Stimulated activated naive CD8-positive, alpha-beta T cell treated with anti-CD3 and anti-CD28 coated beads, Interleukin-15, Interleukin-2, amounts not matched to agents 100 ng/mL and 50 ng/mL, for 24 hours (primary cell): ENCODE results near the gene NAT9.
A peak's percentile ranks its signal among the peaks of the same experiment; 100 is the strongest.

Experiments used
- H3K27ac Mint-ChIP-seq: one replicate; pipeline ENCODE4 v1.8.0; 2021; ENCODE audit warnings: mild to moderate bottlenecking, mixed read lengths
- H3K27me3 Mint-ChIP-seq: one replicate; pipeline ENCODE4 v1.8.0; 2021; ENCODE audit warnings: mixed read lengths
- H3K36me3 Mint-ChIP-seq: one replicate; pipeline ENCODE4 v1.8.0; 2021; ENCODE audit warnings: low read depth, mixed read lengths
- H3K4me1 Mint-ChIP-seq: one replicate; pipeline ENCODE4 v1.8.0; 2021; ENCODE audit warnings: low read depth, mixed read lengths
- H3K4me3 Mint-ChIP-seq: one replicate; pipeline ENCODE4 v1.8.0; 2021; ENCODE audit warnings: mild to moderate bottlenecking, mixed read lengths
- H3K9me3 Mint-ChIP-seq: one replicate; pipeline ENCODE4 v1.8.0; 2021; ENCODE audit warnings: mixed read lengths

The NAT9 gene

GRCh38 chr17:74764751-74765286 is 11.3 kb downstream of the NAT9 start:
- H3K36me3 Mint-ChIP-seq, result peaks cover 20% of the 10 kb centered on the region
- H3K4me3 Mint-ChIP-seq, result no peak overlapping the region
- no peak overlapping the region for H3K27ac Mint-ChIP-seq
- H3K27me3 Mint-ChIP-seq, result no peaks in the 10 kb centered on the region
- peaks cover 27% of the 10 kb centered on the region for H3K4me1 Mint-ChIP-seq
- H3K9me3 Mint-ChIP-seq, result no peaks in the 10 kb centered on the region

- peaks cover 36% of the 10 kb centered on the region for H3K4me1 Mint-ChIP-seq
- no peaks in the 10 kb centered on the region for H3K27me3 Mint-ChIP-seq
- H3K9me3 Mint-ChIP-seq, result no peaks in the 10 kb centered on the region
- no peak overlapping the region for H3K4me3 Mint-ChIP-seq
- peaks cover 16% of the 10 kb centered on the region for H3K36me3 Mint-ChIP-seq
- no peak overlapping the region for H3K27ac Mint-ChIP-seq
Measured at GRCh38 chr17:74763565-74764387, 12.4 kb downstream of the NAT9 start.

DNA sequence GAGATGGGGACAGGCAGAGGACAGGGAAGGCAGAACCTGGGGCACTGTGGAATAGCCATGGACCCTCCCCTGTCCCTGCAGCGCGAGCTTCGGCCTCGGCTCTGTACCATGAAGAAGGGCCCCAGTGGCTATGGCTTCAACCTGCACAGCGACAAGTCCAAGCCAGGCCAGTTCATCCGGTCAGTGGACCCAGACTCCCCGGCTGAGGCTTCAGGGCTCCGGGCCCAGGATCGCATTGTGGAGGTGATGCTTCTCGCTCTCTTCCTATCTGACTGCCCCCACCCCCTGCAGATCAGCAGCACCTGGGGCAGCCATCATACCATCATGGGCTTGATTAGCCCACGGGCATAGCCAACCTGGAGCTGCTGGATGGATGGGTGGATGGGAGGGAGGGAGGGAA is 14.2 kb downstream of the NAT9 start:
- no peaks in the 10 kb centered on the region for H3K9me3 Mint-ChIP-seq
- no peak overlapping the region for H3K27ac Mint-ChIP-seq
- no peak overlapping the region for H3K4me3 Mint-ChIP-seq
- no peaks in the 10 kb centered on the region for H3K27me3 Mint-ChIP-seq
- H3K36me3 Mint-ChIP-seq, result peaks cover 13% of the 10 kb centered on the region
- H3K4me1 Mint-ChIP-seq, result peaks cover 49% of the 10 kb centered on the region

DNA sequence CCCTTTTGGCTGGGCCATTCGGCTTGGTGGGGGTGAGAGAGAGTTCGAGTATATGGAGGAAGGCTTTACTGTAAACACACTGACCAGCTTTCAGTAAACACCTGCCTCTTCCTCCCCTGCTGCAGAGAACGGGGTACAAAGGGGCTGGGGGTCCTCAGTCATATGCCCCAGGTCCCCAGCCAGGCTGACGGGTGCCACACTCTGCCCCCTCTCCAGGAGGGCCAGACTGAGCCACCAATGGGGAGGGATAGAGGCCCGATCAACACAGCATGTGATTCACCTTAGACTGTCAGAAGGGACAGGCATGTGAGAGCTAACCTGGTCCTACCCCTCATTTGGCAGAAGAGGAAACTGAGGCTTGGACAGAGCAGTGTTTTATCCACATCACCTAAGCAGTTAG is 14.7 kb downstream of the NAT9 start:
- no peaks in the 10 kb centered on the region for H3K27me3 Mint-ChIP-seq
- no peak overlapping the region for H3K27ac Mint-ChIP-seq
- H3K4me1 Mint-ChIP-seq, result peaks cover 54% of the 10 kb centered on the region
- no peaks in the 10 kb centered on the region for H3K9me3 Mint-ChIP-seq
- peaks cover 10% of the 10 kb centered on the region for H3K36me3 Mint-ChIP-seq
- H3K4me3 Mint-ChIP-seq, result no peak overlapping the region

- peaks cover 56% of the 10 kb centered on the region for H3K4me1 Mint-ChIP-seq
- peak overlapping the region; percentile 70 for H3K27ac Mint-ChIP-seq
- H3K36me3 Mint-ChIP-seq, result peaks cover 6% of the 10 kb centered on the region
- H3K27me3 Mint-ChIP-seq, result no peaks in the 10 kb centered on the region
- H3K4me3 Mint-ChIP-seq, result no peak overlapping the region
- H3K9me3 Mint-ChIP-seq, result no peaks in the 10 kb centered on the region
Measured at GRCh38 chr17:74760404-74761105, 15.6 kb downstream of the NAT9 start.

DNA sequence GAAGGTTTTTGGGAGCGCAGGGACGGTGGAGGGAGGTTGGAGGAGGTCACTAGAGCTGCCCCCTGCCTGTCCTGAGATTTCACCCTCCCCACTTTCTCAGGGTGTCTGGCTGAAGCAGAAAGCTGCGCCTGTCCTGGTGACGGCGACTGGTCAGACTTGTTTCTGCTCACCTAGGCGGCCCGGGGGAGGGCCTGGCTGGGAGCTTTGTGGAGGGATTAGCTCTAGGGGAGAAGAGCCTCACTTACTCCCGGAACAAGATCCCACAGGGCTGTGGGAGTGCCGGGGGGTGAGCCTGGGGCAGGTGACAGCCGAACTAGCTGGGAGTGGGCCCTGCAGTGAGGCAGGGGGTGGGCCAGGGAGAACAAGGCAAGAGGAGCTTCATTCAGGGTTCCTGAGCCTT is 16.2 kb downstream of the NAT9 start:
- Mint-ChIP-seq H3K27ac (peak overlapping the region; percentile 70), H3K36me3 (peaks cover 6% of the 10 kb centered on the region), H3K9me3 (no peaks in the 10 kb centered on the region), H3K4me1 (peaks cover 61% of the 10 kb centered on the region), H3K4me3 (no peak overlapping the region), H3K27me3 (no peaks in the 10 kb centered on the region)

DNA sequence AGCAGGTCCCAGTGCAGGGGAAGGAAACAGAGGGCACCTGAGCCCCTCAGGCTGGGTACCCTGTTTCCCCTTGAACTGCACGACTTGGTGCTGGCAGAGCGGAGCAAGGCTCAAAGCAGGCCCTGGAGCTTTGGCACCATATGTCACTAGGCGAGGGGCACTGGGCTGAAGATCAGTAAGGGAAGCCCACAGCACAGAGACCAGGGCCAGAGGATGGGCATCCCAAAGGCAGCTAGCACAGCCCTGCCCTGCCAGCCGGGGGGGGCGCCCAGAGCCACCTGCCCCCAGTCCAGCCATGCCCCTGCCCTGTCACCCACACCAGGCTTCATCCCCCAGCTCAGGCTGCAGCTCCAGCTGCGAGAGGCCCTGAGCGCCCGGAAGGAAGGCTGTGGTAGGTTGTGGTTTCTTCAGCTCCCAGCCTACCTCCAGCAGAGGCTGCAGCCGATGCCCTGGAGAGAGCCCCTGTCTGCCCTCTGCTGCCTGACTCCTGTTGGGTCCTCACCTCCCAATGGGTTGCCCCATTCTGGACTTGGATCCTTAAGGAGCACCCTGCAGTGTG is 16.8 kb downstream of the NAT9 start:
- Mint-ChIP-seq H3K27me3 (no peaks in the 10 kb centered on the region), H3K36me3 (peaks cover 6% of the 10 kb centered on the region), H3K4me3 (peak overlapping the region; percentile 54), H3K4me1 (peaks cover 67% of the 10 kb centered on the region), H3K27ac (peak overlapping the region; percentile 83), H3K9me3 (no peaks in the 10 kb centered on the region)

DNA sequence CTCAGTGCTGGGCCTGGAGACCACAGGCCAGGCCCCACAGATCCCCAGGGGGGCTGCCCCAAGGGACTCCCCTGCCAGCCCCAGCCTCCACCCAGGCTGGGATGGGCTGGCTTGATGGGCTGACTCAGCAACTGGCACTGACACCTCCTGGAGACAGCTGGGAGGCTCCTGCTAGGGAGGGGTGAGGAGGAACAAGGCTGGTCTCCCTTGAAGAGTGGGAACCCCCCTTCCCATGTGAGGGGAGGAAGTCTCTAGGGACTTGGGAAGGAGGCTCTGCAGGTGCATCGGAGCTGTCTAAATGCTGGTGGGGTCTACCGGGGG is 17.3 kb downstream of the NAT9 start:
- peaks cover 6% of the 10 kb centered on the region for H3K36me3 Mint-ChIP-seq
- peaks cover 72% of the 10 kb centered on the region for H3K4me1 Mint-ChIP-seq
- H3K27ac Mint-ChIP-seq, result peak overlapping the region; percentile 83
- H3K27me3 Mint-ChIP-seq, result no peaks in the 10 kb centered on the region
- H3K4me3 Mint-ChIP-seq, result peak overlapping the region; percentile 54
- H3K9me3 Mint-ChIP-seq, result no peaks in the 10 kb centered on the region

DNA sequence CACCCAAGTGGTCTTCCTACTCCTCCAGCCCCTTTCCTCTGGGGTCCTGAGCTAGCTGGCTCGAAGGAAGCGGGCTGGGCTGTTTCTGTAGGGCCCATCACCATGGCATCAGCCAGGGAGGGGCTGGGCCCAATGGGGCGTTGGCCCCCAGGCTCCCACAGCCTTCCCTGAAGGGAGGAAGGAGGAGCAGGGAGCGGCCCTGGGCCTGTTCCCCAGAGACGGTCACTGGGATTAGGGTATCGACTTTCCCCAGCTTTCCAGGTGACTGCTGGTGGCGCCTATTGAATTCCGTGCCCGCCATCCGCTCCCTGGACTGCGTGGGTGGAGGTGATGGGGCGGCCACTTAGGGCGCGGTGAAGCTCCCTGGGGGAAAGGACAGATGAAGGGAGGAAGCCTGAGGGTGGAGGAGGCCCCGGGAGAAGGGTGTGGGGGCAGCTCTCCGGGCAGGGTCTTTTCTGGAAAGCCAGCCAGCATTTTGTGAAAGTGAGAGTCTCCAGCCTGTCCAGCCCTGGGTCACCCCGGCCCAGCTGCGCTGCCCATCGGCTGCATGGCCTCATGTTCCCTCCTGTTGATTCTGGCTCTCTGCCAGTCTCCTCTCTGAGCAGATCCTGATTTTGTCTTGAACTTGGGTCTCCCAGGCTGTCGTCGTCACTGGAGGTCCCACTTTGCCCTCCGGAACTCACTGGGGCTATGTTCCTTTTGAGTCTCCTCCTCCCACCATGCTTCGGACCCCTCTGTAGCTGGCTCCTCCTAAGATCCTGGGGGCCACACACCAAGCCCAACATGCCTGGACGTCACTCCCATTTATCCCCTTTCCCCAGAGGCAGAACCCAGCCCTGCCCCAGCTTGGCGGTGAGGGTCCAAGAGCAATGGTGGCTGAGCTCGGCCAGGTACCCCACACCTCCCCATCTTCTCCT is 18.0 kb downstream of the NAT9 start:
- H3K9me3 Mint-ChIP-seq, result no peaks in the 10 kb centered on the region
- peak overlapping the region; percentile 83 for H3K27ac Mint-ChIP-seq
- peaks cover 77% of the 10 kb centered on the region for H3K4me1 Mint-ChIP-seq
- peaks cover 9% of the 10 kb centered on the region for H3K36me3 Mint-ChIP-seq
- H3K4me3 Mint-ChIP-seq, result peak overlapping the region; percentile 47
- no peaks in the 10 kb centered on the region for H3K27me3 Mint-ChIP-seq

- H3K27ac Mint-ChIP-seq, result peak overlapping the region; percentile 83
- H3K4me1 Mint-ChIP-seq, result peaks cover 78% of the 10 kb centered on the region
- peaks cover 10% of the 10 kb centered on the region for H3K36me3 Mint-ChIP-seq
- no peak overlapping the region for H3K4me3 Mint-ChIP-seq
- H3K9me3 Mint-ChIP-seq, result no peaks in the 10 kb centered on the region
- no peaks in the 10 kb centered on the region for H3K27me3 Mint-ChIP-seq
Measured at GRCh38 chr17:74757502-74757901, 18.6 kb downstream of the NAT9 start.

DNA sequence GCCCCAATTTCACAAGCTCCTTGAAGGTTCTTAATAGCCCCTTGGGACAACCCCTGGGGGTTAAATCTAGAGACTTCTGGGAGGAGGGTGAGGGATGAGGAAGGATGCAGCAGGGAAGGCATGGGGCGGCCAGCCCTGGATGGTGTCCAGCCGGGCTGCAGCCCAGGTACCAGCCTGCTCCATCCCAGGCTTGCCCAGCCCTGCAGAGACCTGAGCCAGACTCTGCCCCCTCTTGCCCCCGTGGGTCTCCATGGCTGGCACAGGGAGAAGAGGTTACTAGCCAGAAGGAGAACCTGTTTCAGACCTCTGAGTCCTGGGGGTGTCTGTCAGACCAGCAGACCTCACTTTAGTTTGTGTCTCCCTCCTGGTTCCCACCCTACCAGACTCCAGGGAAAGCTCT is 19.3 kb downstream of the NAT9 start:
- peak overlapping the region; percentile 58 for H3K27ac Mint-ChIP-seq

DNA sequence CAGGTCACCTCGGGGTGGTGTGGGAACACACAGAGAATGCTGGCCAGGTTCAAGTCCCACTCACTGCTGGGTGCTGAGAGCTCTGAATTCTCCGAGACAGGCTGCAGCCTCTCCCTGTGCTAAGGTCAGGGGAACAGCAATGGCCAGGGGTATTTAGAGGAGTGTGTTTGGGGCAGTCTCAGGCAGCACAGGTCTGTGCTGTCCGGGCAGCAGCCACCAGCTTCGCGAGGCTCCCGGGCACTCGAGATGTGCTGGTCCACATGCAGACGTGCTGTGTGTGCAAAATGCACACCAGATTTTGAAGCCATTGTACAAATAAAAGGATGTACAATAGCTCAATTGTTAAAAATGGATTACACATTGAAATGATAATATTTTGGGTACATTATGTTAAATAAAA is 20.6 kb downstream of the NAT9 start:
- no peaks in the 10 kb centered on the region for H3K9me3 Mint-ChIP-seq
- H3K4me3 Mint-ChIP-seq, result no peak overlapping the region
- peak overlapping the region; percentile 67 for H3K27ac Mint-ChIP-seq
- H3K27me3 Mint-ChIP-seq, result no peaks in the 10 kb centered on the region
- peaks cover 21% of the 10 kb centered on the region for H3K36me3 Mint-ChIP-seq
- peaks cover 93% of the 10 kb centered on the region for H3K4me1 Mint-ChIP-seq

More for the DNA sequence above, 19.3 kb downstream of the NAT9 start:
- no peaks in the 10 kb centered on the region for H3K27me3 Mint-ChIP-seq
- no peak overlapping the region for H3K4me3 Mint-ChIP-seq
- no peaks in the 10 kb centered on the region for H3K9me3 Mint-ChIP-seq
- H3K36me3 Mint-ChIP-seq, result peaks cover 15% of the 10 kb centered on the region
- H3K4me1 Mint-ChIP-seq, result peaks cover 84% of the 10 kb centered on the region

DNA sequence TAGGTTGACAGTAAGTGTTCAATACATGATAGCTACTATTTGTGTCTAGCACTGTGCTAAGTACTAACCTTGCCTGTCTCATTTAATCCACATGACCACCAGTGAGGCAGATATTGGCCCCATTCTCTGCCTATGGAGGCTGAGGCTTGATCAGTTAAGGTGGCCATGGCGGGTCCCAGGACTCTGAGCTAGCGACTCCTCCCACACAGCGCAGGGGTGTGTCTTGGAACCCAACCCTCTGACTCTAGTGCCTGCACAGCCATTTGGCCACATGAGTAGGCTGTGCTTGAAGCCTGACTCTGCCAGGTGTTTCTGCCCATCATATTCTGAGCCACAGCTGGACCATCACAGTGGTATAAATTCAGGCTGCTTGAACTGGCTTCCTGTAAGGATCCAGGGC is 21.3 kb downstream of the NAT9 start:
- Mint-ChIP-seq H3K27ac (no peak overlapping the region), H3K4me3 (no peak overlapping the region), H3K36me3 (peaks cover 27% of the 10 kb centered on the region), H3K4me1 (peaks cover 90% of the 10 kb centered on the region), H3K27me3 (no peaks in the 10 kb centered on the region), H3K9me3 (no peaks in the 10 kb centered on the region)

DNA sequence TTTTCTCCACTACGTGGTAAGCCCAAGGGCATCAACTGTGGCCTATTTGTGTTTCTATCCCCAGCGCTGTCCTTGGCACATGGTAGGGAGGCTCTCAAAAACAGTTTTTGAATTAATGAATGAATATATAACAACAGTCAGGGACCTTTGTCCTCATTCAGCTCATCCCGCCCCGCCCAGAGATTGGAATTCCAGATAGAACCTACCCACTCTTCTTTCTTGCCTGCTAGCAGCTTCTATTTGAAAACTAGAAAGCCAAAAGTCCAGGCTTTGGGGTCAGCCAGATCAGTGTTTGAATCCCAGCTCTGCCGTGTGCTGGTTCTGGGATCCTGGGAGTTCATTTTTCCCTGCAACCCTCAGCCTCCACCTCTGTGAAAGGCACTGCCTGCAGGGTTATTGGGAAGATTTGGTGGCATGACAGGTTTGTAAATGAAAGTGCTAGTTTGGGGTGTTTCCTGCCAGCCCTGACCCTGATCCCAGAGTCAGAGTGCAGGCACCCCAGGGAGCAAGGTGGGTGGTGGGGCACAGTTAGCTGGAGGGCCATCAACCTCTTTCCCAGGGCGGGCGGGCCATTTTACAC is 23.2 kb downstream of the NAT9 start:
- Mint-ChIP-seq H3K4me1 (peaks cover 74% of the 10 kb centered on the region), H3K27me3 (no peaks in the 10 kb centered on the region), H3K27ac (peak overlapping the region; percentile 83), H3K36me3 (peaks cover 29% of the 10 kb centered on the region), H3K4me3 (peak overlapping the region; percentile 99), H3K9me3 (no peaks in the 10 kb centered on the region)
